Measurements from ENCODE around the gene TCL1B. TPM values are rescaled to one million over a fixed set of nuclear protein-coding genes. Genes with fewer than 3 reads are reported as not detected.

Gene TCL1B
- total RNA-seq, 1 donor from 2014 or later = not detected

GRCh38 chr14:95666450-95666849 lies 19.8 kb upstream of the TCL1B start:
- no peak for DNase-seq (ENCODE audit: low read depth, low spot score)

GRCh38 chr14:95667249-95667693 lies 19.0 kb upstream of the TCL1B start:
- no peak for DNase-seq (ENCODE audit: low read depth, low spot score)

- no peak for DNase-seq (ENCODE audit: low read depth, low spot score)
Measured at GRCh38 chr14:95668235-95668772, 17.9 kb upstream of the TCL1B start.

GRCh38 chr14:95674613-95675012 lies 11.6 kb upstream of the TCL1B start:
- no peak for DNase-seq (ENCODE audit: low read depth, low spot score)

- no peak for DNase-seq (ENCODE audit: low read depth, low spot score)
Measured at GRCh38 chr14:95675486-95675885, 10.7 kb upstream of the TCL1B start.

GRCh38 chr14:95677179-95677835 lies 8.9 kb upstream of the TCL1B start:
- no peak for DNase-seq (ENCODE audit: low read depth, low spot score)

- no peak for DNase-seq (ENCODE audit: low read depth, low spot score)
Measured at GRCh38 chr14:95679148-95679815, 6.9 kb upstream of the TCL1B start.

- no peak for DNase-seq (ENCODE audit: low read depth, low spot score)
Measured at GRCh38 chr14:95679998-95680735, 6.1 kb upstream of the TCL1B start.

- no peak for DNase-seq (ENCODE audit: low read depth, low spot score)
Measured at GRCh38 chr14:95681153-95681552, 5.1 kb upstream of the TCL1B start.

- DNase-seq (ENCODE audit: low read depth, low spot score) = no peak
Measured at GRCh38 chr14:95683793-95684192, 2.4 kb upstream of the TCL1B start.

GRCh38 chr14:95686935-95687334 lies 709 bp downstream of the TCL1B start:
- no peak for DNase-seq (ENCODE audit: low read depth, low spot score)

GRCh38 chr14:95689441-95689840 lies 3.2 kb downstream of the TCL1B start:
- DNase-seq (ENCODE audit: low read depth, low spot score) = no peak

GRCh38 chr14:95690815-95691214 lies 4.6 kb downstream of the TCL1B start:
- DNase-seq (ENCODE audit: low read depth, low spot score) = no peak

- no peak for DNase-seq (ENCODE audit: low read depth, low spot score)
Measured at GRCh38 chr14:95691591-95691990, 5.4 kb downstream of the TCL1B start.

- DNase-seq (ENCODE audit: low read depth, low spot score) = no peak
Measured at GRCh38 chr14:95692109-95692508, 5.9 kb downstream of the TCL1B start.

- DNase-seq (ENCODE audit: low read depth, low spot score) = no peak
Measured at GRCh38 chr14:95695051-95695450, 8.8 kb downstream of the TCL1B start.

GRCh38 chr14:95695913-95696312 lies 9.7 kb downstream of the TCL1B start:
- no peak for DNase-seq (ENCODE audit: low read depth, low spot score)

- no peak for DNase-seq (ENCODE audit: low read depth, low spot score)
Measured at GRCh38 chr14:95696741-95697140, 10.5 kb downstream of the TCL1B start.

- no peak for DNase-seq (ENCODE audit: low read depth, low spot score)
Measured at GRCh38 chr14:95697764-95698163, 11.5 kb downstream of the TCL1B start.

GRCh38 chr14:95698287-95698686 lies 12.1 kb downstream of the TCL1B start:
- no peak for DNase-seq (ENCODE audit: low read depth, low spot score)

GRCh38 chr14:95699412-95699811 lies 13.2 kb downstream of the TCL1B start:
- no peak for DNase-seq (ENCODE audit: low read depth, low spot score)

Data from pulmonary artery endothelial cell (primary cell).